Measurements from ENCODE around the gene CWC25. TPM values are rescaled to one million over a fixed set of nuclear protein-coding genes. Genes with fewer than 3 reads are reported as not detected.
"Not testable (repeated sequence)": the region's sequence is repeated elsewhere in the genome, so short reads cannot be mapped to it uniquely, and the experiment has no call there.

The CWC25 gene
- total RNA-seq, 4 donors from 2014 or later: 19.0 to 26.8 (median 22.1) TPM

- Histone ChIP-seq H3K9me3 (no peaks in the 10 kb centered on the region), H3K27me3 (no peaks in the 10 kb centered on the region), H3K4me3 (replicated peaks in 1 of 3) (no peak overlapping the region), H3K36me3 (peaks cover 20 to 28% of the 10 kb centered on the region in 2 donors), H3K4me1 (peaks cover 0 to 9% of the 10 kb centered on the region in 2 donors), H3K27ac (no peak overlapping the region)
- no peak for TF ChIP-seq CTCF (IDR thresholded peaks at IDR 0.05)
- TF ChIP-seq POLR2A (IDR thresholded peaks at IDR 0.05): no peak
- no peak for DNase-seq
- intact Hi-C loops (cut with DNase I): no loop called here
- WGBS, 2 donors: 5 to 17% methylated on average over 1 of the region's 1 CpG
Measured at GRCh38 chr17:38789185-38789584, 35.9 kb downstream of the CWC25 start.

DNA sequence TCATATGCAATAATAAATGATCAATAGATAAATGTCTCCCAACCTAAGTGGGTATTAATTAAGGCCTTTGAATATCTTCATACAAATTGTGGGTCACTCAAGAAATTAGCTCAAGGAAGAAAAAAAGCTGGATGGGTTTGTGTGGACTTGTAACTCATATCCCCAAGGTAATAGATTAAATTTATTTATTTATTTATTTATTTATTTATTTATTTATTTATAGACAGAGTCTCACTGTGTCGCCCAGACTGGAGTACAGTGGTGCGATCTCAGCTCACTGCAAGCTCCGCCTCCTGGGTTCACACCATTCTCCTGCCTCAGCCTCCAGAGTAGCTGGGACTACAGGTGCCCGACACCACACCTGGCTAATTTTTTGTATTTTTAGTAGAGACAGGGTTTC lies 37.1 kb downstream of the CWC25 start:
- H3K27ac ChIP-seq; DNase-seq; H3K4me3 ChIP-seq (replicated peaks in 1 of 3); intact Hi-C loops (cut with DNase I); H3K27me3 ChIP-seq; H3K4me1 ChIP-seq; H3K9me3 ChIP-seq: not testable (repeated sequence)
- WGBS, 2 donors: 93 to 97% methylated on average over 4 of the region's 4 CpGs
- peaks cover 32 to 33% of the 10 kb centered on the region in 2 donors for H3K36me3 ChIP-seq

DNA sequence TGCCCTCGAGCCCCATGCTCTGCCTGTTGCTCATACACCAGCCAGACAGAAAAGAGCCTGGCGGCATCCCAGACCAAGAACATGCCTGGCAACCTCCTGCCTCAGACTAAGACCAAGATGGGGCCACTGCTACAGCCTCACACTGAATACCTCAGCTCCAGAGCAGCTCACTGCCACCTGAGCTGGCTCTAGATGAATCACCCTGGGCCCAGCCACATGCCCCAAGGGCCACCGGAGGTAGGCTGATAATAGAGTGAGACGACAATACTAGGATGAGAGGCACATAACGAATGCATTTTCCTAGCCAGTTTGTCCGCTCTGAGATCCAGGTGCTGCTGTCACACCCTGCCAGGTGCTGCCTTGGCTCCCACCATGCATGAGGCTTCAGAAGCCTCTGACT lies 38.7 kb downstream of the CWC25 start:
- intact Hi-C loops (cut with DNase I): no loop called here
- Histone ChIP-seq H3K27me3 (no peaks in the 10 kb centered on the region), H3K4me3 (replicated peaks in 1 of 3) (no peak overlapping the region), H3K36me3 (peaks cover 45 to 46% of the 10 kb centered on the region in 2 donors), H3K9me3 (no peaks in the 10 kb centered on the region), H3K4me1 (peaks cover 0 to 9% of the 10 kb centered on the region in 2 donors), H3K27ac (no peak overlapping the region)
- TF ChIP-seq CTCF (IDR thresholded peaks at IDR 0.05): no peak
- TF ChIP-seq POLR2A (IDR thresholded peaks at IDR 0.05): no peak
- 79 to 100% methylated on average over 5 to 6 of the region's 6 CpGs for WGBS, 2 donors
- no peak for DNase-seq

- WGBS, 2 donors: 98% methylated on average over 3 of the region's 3 CpGs
- no peak for TF ChIP-seq CTCF (IDR thresholded peaks at IDR 0.05)
- TF ChIP-seq POLR2A (IDR thresholded peaks at IDR 0.05): no peak
- peaks cover 75 to 78% of the 10 kb centered on the region in 2 donors for H3K36me3 ChIP-seq
- H3K4me1 ChIP-seq: no peaks in the 10 kb centered on the region
- H3K27ac ChIP-seq: no peak overlapping the region
- no peaks in the 10 kb centered on the region for H3K27me3 ChIP-seq
- intact Hi-C loops (cut with DNase I): no loop called here
- no peak for DNase-seq
- H3K9me3 ChIP-seq: no peaks in the 10 kb centered on the region
- no peak overlapping the region for H3K4me3 ChIP-seq (replicated peaks in 1 of 3)
Measured at GRCh38 chr17:38783227-38783626, 41.9 kb downstream of the CWC25 start.

- no peaks in the 10 kb centered on the region for H3K4me1 ChIP-seq
- no peaks in the 10 kb centered on the region for H3K27me3 ChIP-seq
- intact Hi-C loops (cut with DNase I): no loop called here
Measured at GRCh38 chr17:38779965-38780752, 45.0 kb downstream of the CWC25 start.

More at GRCh38 chr17:38779965-38780752, 45.0 kb downstream of the CWC25 start:
- WGBS, 2 donors: 90% methylated on average over 23 of the region's 23 CpGs
- Histone ChIP-seq H3K27ac (no peak overlapping the region), H3K4me3 (replicated peaks in 1 of 3) (no peak overlapping the region), H3K9me3 (no peaks in the 10 kb centered on the region), H3K36me3 (peaks cover 82 to 95% of the 10 kb centered on the region in 2 donors)
- no peak for DNase-seq
- TF ChIP-seq POLR2A (IDR thresholded peaks at IDR 0.05) (no peak), CTCF (IDR thresholded peaks at IDR 0.05) (no peak)

Data from thyroid gland (tissue), 4 donors.